Measurements from ENCODE around the gene TUSC2.
"Not testable (repeated sequence)": the region's sequence is repeated elsewhere in the genome, so short reads cannot be mapped to it uniquely, and the experiment has no call there.

TUSC2 gene

GRCh38 chr3:50319894-50320625 lies 8.0 kb downstream of the TUSC2 start:
- in situ Hi-C loops (cut with MboI; ENCODE audit: low sequenced_read_pairs): no loop called here

DNA sequence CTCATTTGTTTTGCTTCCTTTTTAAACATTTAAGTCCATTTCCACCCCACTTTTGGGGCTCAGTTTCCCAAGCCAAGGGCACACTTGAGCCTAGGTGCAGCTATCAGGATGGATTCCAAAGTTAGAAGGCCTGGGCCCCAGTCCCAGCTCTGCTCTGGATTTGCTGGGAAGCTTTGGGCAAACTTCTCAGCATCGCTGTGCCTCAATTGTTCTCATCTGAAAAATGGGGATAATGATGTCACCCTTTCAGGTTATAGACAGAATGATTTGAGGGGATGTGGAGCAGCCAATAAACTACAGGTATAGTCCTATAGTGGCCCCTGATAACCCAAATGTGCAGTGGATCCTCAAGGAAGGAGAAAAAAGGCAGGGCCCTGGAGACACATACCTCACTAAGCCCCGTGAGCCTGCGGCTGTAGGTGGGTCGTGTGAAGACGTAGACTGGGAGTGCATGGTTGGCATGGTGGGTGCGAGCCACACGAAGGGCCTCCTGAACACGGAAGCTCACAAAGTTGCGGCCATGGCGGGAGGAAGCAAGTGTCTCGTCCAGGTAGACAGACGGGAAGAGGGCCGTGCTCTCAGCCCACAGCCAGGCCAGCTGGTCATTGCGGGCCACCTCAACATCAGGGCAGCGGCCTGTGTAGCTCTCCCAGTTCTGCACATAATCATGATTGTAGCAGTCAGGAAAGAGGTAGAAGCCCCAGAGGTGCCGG lies 8.7 kb downstream of the TUSC2 start:
- in situ Hi-C loops (cut with MboI; ENCODE audit: low sequenced_read_pairs): no loop called here

GRCh38 chr3:50318615-50319014 lies 9.4 kb downstream of the TUSC2 start:
- in situ Hi-C loops (cut with MboI; ENCODE audit: low sequenced_read_pairs): no loop called here

GRCh38 chr3:50318163-50318562 lies 9.9 kb downstream of the TUSC2 start:
- in situ Hi-C loops (cut with MboI; ENCODE audit: low sequenced_read_pairs): no loop called here

- in situ Hi-C loops (cut with MboI; ENCODE audit: low sequenced_read_pairs): no loop called here
Measured at GRCh38 chr3:50317300-50317699, 10.7 kb downstream of the TUSC2 start.

DNA sequence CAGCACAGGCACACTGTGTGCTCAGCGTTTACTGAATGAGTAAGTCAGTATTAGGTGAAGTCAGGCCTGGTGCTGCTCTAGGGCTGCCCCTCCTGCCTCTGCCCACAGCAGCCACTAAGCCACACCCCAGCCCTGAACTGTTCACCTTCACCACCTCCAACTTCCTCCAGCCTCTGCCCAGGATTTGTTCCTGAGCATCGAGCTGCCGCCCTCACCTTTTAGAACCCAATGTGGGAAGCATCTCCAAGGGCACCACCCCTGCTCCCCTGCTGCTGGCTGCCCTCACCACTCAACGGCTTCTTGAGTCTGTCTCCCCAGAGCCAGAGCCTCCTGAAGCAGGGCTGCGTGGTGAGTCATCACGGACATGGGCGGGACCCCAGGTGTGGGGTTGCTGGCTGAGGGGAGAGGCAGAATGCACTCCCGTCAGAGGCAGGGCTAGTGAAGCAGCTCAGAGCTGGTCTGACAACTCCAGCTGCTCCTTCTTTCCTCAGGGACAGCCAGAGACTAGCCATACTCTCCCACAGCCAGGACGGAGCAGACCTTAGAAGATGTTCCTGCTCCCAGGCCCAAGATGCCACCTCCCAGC lies 11.3 kb downstream of the TUSC2 start:
- in situ Hi-C loops (cut with MboI; ENCODE audit: low sequenced_read_pairs): no loop called here

GRCh38 chr3:50314816-50315215 lies 13.2 kb downstream of the TUSC2 start:
- in situ Hi-C loops (cut with MboI; ENCODE audit: low sequenced_read_pairs): no loop called here

DNA sequence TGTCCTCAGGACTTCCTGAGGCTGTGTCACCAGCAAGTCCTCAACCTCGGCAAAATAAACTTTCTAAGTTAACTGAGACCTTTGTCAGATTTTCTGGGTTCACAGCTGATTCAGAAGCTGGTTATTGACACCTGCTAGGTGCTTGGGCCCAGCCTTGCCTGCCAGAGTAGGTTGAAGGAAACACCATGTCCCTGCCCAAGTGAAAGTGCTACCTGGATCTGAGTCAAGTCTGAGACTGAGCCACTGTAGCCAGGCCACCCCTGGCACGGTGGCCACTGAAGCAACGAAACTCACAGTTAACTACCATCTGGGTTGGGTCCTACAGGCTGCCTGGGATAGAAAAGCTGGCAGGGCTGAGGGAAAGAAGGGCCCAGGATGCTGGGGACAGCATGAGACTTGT lies 13.7 kb downstream of the TUSC2 start:
- in situ Hi-C loops (cut with MboI; ENCODE audit: low sequenced_read_pairs): no loop called here

GRCh38 chr3:50312041-50312440 lies 16.0 kb downstream of the TUSC2 start:
- in situ Hi-C loops (cut with MboI; ENCODE audit: low sequenced_read_pairs): not testable (repeated sequence)

- in situ Hi-C loops (cut with MboI; ENCODE audit: low sequenced_read_pairs): no loop called here
Measured at GRCh38 chr3:50304601-50305000, 23.4 kb downstream of the TUSC2 start.

DNA sequence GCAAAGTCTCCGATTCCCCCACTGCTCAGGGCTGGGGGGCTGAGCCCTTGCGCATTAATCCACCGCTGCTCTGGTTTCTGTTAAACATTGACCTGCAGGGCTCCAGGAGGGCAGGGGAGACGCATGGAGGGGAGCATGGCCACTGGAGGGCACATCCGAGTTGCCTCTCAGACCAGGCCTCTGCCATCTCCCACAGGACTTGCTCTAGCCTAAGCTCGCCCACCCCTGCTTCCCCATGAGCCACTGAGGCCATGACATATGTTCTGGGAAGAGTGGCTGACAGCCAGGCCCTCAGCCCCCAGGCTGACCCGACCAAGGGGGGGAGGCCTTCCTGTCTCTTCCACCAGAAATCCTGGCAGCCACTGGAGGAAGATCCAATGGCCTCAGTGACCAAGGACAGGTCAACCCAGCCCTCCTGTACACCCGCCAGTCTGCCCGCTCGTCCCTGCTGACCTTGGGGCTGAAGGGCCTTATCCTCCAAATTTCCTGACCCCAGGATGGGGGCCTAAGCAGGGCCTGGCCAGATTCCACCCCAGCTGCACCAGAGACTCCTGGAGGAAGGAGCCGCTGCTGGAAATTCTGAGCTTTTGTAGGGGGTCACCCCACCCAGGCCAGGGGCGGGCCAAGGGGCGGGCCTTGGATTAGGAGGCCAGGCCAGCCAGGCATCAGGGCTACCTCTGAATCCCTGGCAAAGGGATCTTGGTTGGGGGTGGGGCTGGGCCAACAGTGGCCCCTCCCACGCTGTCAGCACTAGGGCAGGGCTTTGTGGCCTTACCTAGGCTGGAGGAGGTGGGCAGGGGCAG lies 24.8 kb downstream of the TUSC2 start, which contains the start of gene HYAL1:
Gene HYAL1 (minus strand): TSS at position 562 of the 803 bp plus-strand sequence. CDS start 618 bp downstream, outside the sequence.
- in situ Hi-C loops (cut with MboI; ENCODE audit: low sequenced_read_pairs): no loop called here

DNA sequence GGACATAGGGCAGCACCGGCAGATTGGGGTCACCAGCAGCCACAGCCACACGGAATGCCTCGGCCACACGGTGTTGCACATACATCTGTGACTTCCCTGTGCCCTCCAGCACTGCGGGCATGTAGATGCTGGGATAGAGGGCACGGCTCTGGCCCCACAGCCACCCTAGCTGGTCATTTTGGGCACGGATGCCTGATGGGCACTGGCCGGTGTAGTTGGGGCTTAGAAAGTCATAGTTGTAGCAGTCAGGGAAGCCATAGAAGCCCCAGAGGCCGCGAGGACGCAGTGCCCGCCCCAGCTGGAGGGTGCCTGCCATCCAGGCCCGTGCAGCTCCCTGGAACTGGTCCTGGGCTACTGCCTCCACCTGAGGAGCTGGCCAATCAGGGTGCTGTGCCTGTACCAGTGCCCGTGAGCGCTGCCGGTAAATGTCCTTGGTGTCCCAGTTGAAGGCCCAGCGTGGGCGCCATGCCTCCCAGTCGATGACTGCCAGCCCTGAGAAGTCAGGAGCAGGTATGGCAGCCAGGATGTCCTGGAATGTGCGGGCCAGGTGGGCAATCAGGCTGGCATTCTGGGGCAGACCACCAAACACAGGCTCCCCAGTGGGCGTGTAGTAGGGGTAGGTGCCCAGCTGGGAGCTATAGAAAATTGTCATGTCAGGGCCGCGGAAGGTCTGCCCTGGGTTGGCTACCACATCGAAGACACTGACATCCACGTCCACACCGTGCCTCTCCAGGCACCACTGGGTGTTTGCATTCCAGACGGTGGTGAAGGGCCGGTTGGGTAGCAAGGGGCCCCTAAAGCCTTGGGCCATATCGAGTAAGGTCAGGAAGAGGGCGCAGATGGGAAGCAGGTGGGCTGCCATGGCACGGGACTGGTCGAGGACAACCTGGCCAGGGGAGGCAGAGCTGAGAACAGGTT lies 25.7 kb downstream of the TUSC2 start:
- in situ Hi-C loops (cut with MboI; ENCODE audit: low sequenced_read_pairs): no loop called here

GRCh38 chr3:50300681-50301254 lies 27.3 kb downstream of the TUSC2 start:
- in situ Hi-C loops (cut with MboI; ENCODE audit: low sequenced_read_pairs): no loop called here

GRCh38 chr3:50299929-50300680 lies 27.9 kb downstream of the TUSC2 start:
- in situ Hi-C loops (cut with MboI; ENCODE audit: low sequenced_read_pairs): no loop called here

DNA sequence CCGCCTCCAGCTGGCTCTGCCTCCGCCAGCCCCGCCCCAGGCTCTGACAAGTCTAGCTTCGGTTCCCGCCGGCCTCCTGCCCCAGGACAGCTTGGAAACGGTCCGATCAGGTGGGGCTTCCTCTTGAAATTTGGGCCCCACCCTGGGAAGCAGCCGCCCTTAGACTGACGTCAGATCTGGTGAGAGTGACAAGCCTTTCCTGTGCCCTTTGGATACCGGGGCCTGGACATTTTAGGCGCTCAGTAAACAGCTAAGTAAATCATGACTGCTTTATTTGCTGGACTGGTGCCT lies 28.4 kb downstream of the TUSC2 start:
- in situ Hi-C loops (cut with MboI; ENCODE audit: low sequenced_read_pairs): no loop called here

- in situ Hi-C loops (cut with MboI; ENCODE audit: low sequenced_read_pairs): no loop called here
Measured at GRCh38 chr3:50298836-50299637, 29.0 kb downstream of the TUSC2 start, which contains the start of the genes HYAL3 and NAA80. HYAL3 (minus strand) TSS chr3:50299405; CDS start chr3:50295602, 3,803 bp downstream. NAA80 (minus strand) TSS chr3:50299405; CDS start chr3:50297463, 1,942 bp downstream.

DNA sequence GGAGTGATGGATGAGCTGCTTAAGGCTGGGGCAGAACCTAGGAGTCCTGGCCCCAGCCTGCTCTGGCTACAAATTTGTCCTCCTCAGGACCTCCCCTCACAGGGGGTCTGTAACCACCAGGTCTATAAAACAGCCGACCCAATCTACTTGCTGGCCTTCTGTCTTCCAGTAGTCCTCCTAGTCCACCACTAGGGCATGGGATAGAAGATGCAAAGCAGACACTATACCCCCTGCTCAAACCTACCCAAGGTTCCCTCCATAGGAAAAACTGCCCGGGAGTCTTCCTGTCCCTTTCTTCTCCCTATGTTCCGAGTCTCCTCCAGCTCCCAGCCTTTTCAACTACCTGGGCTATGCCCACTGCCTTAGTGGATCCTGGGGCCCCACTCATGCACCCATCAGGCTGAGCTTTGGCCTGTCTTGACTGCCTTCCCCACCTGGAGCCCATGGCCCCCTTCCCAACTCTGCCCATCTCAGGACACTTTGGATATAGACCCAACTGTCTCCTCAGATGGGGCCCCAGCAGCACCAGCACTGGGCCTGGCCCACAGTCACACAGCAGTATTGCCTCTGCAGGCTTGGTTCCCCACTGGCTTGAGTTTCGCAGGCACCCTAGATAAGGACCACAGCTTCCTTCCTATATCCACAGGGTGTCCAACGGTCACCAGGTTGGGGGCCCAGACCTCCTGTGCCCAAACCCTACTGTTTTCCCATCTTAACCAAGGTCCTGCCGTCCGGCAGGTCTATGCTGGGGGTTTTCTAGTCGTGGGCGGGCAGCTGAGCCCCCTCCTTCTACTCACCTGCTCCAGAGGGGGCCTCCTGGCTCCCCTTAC lies 29.9 kb downstream of the TUSC2 start:
- in situ Hi-C loops (cut with MboI; ENCODE audit: low sequenced_read_pairs): no loop called here

Data from HL-60/S4 treated with phorbol 12-myristate 13-acetate at 8.2 ng/mL for 4 days and 3 days (cell line).